Non-pigmented ciliary epithelial cell (primary cell): ENCODE measurements around the gene DGKG.

Source experiments
- DNase-seq: peaks from one replicate; pipeline ENCODE4 v3.0.0-alpha.2; 2010; ENCODE audit warnings: low read depth

The DGKG gene

DNA sequence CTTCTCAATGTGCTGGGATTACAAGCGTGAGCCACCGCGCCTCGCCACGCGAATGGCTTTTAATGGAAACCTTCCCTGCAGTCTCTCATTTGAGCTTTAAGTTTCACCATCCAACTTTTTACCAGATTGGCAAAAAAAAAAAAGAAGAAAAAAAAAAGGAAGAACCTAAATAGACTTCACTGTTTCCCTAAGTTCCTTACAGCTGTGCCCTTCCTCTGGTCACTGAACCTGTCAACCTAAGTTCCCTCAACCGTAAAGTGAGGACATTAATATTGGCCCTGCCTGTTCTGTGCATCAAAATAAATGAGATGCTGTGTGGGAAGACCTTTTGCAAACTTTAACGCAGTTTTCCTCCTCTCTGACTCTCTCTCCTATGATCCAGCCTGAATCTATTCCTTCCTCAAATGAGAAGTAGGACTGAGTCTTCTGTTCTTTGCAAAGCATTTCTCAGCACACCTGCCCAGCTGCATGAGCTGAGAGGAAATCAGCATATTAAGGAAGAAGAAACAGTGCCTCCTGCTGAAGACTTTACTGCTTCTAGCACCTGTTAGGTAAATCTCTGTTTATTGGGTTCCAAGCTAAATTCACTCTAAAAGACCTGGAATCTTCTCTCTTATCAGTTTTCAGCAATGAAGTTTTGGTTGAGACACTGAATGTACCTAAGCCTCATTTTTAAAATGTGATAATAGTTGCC, 153.6 kb downstream of the DGKG start:
- DNase-seq = no peak

DNA sequence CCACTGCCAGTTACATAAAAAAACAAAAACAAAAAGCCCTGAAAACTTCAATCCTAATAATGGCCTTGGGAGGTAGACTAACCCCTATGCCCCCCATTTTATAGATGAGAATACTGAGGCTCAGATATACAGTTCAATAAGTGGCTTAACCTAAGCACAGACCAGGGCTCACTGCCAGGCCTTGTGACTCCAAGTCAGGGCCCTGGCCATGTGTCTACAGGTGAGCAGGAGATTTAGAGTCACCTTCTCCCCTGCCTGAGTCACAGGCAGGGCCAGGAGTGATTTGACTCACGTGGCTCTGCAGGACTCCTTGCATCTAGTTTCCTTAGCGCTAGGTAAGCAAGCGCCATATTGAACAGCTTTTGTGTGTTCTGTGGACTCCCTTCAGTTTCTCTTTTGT, 154.5 kb downstream of the DGKG start:
- DNase-seq = no peak

DNA sequence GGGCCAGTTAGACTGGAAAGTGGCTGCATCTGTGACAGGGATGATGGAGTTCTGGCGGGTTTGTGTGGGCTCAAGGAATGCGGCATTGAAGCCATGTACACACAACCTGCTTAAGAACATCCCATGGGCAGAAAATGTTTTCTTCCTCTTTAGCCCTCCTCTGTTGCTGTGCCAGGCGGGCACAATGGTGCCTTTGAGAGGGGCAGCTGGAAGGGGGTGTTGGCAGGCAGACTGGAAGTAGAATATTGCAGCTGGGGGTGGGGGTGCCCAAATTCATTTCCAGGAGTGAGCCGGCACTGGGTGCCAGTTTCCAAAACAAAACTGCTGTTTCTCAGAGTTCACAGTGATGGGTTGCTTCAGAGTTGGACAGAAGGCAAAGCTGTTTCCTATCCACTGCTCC, 161.3 kb downstream of the DGKG start:
- no peak for DNase-seq

- no peak for DNase-seq
Measured at GRCh38 chr3:186198442-186198841, 163.6 kb downstream of the DGKG start.

GRCh38 chr3:186194451-186194811, 167.6 kb downstream of the DGKG start:
- DNase-seq = no peak

DNA sequence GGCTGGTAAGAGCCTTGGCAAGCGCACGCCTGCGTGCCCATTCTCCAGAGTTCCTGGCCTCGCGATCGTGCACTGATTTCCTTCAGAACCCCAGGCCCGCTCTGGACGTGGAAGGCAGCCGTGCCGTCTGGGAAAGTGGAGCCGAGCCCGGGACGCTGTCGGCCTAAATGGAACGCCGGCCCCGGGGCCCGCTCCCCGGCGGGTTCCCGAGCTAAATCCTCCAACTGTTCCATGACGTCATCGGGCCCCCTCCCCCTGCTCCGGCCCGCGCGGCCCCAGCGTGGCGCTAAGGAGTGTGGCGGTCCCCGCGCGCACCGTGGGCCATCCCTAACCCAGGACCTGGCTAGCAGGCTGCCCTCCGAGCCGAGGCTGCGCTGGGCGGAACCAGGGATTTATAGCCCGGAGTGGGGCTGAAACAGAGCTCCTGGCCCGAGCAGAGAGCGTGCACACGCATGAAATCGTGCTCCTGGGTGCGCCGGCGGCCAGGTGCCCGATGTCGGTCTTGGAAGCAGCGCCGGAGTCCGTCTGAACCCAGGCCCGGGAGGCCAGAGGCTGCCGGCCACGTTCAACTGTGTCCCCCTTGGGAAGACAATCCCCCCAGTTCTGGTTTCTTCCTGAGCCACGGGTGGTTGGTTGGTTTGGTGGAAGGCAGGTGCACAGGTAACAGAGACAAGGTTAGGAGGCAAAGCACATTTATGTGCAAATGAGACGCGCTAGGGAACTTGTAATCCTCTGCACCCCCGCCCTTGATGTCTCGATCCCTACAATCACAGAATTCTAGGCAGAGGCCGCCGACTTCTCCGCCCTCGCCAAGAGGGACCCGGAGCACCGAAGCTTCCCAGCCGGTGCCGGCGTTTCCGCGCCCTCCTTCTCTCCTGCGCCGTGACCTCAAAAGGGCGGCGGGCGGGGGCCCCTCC, 168.2 kb downstream of the DGKG start:
- DNase-seq = no peak

- DNase-seq = no peak
Measured at GRCh38 chr3:186192823-186193222, 169.2 kb downstream of the DGKG start.

DNA sequence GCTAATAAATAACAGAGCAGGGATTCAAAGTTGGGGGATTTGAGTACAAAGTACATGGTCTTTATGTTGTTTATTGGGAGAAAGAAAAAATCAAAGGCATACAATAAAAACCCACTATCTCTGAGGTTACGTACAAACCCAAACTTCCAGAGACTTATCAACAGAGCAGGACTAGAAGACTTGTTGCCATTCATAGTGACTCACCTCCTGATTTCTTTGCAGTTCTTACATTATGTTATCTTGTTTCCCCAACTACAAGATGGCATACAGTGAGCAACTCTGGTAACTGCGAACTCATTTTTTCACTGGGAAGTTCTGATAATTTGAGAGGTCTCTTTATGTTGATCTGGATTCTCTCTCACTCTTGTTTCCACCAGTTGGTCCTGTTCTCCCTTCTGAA, 172.5 kb downstream of the DGKG start:
- DNase-seq = no peak

DNA sequence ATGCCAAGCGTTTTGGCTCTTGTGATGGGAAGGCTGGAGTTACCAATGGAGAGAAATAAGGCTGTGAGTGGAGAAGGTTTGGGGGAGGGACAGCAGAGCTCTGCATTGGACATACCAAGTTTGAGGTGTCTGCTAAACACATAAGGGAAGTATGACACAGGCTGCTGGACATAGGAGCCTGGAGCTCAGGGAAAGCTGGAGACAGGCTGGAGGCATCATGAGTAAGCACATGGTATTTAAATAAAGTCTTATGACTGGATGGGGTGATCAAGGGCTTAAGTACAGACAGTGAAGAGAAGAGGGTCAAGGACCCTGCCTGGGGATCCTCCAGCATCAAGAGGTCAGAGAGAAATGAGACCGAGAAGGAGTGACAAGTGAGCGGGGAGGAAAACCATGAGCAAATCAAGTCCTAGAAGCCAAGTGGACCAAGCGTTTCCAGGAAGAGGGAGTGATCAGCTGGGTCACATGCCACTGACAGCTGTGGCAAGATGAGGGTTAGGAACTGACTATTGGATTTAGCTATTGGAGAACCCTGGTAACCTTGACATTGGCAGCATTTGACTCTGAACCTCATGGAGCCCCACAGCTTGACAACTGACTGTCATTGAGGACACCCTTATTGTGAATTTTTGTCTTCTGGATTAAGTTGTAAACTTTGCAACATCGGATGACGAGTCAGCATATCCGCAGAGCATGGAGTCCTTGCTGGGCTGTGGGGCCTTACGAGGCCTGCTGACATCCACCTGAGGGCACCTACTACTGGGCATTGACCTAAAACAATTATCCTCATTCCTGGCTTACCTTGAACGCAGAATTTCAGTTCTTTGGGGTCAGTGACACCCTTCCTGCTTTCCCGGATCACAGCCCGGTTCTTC, 174.4 kb downstream of the DGKG start:
- no peak for DNase-seq

- DNase-seq = no peak
Measured at GRCh38 chr3:186185194-186185787, 176.7 kb downstream of the DGKG start.

GRCh38 chr3:186184021-186184420, 178.0 kb downstream of the DGKG start:
- DNase-seq = no peak

GRCh38 chr3:186182850-186183249, 179.2 kb downstream of the DGKG start:
- no peak for DNase-seq

DNA sequence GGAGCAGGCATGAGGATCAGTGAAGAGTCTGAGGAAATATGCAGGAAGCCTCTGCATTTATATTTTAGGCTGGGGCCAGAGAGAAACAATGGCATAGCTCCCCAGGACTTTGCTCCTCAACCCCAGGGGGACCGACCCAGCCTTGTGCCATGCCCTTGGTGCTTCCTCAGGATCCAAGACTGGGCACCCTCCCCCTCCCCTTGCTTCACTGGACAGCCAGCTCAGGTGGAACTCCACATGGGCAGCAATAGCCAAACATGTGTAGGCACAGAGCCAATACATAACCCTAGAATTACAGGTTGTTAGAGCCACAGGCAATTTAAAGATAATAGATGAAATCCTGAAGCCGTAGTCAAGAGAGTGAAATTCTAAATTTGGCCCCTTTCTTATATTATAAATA, 180.1 kb downstream of the DGKG start:
- DNase-seq = no peak

GRCh38 chr3:186180891-186181481, 181.0 kb downstream of the DGKG start:
- no peak for DNase-seq

DNA sequence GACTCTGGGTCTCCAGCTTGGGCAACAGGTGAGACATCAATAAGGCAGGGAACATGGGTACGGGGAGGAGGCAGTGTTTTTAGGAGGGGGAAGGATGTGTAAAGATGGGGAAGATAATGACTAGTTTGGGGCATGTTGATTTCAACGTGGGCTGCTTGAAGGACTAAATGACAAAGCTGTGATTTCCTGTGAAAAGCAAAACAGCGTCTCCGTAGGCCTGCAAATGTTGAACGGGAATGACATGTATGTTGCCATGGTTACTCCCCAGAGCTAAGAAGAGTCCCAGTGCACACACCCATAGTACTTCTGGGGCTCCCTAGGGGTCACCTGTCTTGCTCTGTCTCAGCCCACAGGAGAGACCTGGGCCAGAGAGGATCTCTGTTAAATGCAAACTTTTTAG, 181.9 kb downstream of the DGKG start:
- DNase-seq = no peak

- DNase-seq = no peak
Measured at GRCh38 chr3:186178412-186178811, 183.6 kb downstream of the DGKG start.

DNA sequence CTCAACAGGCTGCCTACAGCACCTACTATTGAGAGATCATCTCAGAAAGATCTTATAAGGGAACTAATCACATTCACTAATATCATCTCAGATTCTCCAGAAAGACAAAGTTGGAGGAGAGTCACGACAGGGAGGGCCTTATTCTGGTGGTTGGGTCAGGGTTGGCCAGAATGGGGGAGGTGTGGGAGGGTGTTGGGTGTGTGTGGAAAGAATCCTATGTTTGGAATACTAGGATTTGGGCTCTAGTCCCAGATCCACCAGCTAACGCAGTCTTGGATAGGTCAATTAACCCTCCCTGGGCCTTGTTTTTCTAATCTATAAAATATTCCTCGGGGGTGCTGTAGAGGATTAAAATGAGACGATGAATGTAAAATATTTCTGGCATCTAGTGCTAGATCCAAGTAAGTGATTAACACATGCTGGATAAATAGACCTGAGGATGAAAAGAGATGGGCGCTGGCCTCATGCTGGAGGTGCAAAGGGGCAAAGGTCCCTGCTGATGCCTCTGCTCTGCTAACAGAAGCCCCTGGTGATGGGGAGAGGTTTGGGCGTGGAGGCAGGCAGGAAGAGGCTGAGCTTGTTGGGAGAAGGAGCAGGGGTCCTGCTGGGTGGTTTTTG, 185.6 kb downstream of the DGKG start:
- no peak for DNase-seq

DNA sequence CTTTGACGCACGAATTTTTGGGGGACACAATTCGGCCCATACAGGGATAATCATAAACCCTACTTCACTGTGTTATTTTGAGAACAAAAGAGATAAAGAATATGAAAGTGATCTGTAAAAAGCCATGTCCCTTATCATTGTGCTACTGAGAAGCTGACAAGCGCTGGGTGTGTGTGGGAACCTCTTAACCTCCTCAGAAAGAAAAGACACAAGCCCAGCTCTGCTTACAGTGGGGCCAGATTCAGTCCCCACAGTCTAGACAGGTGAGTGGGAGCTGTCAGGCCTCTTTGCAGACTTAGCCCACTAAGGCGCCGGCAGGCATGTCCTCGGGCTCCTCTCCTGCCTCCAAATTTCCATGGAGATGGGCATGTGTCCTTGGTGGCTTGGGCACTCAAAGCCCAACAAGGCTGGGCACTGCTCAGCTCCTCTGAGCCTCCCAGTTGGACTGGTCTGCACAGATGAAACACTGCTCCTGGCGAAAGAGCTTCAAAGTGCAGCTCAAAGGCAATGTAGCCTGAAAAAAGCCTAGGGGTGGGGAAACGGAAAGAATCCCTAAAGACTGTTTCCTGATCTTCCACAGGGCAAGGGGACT, 188.7 kb downstream of the DGKG start:
- DNase-seq = no peak

GRCh38 chr3:186172353-186172752, 189.7 kb downstream of the DGKG start:
- DNase-seq = no peak

GRCh38 chr3:186171521-186171920, 190.5 kb downstream of the DGKG start:
- DNase-seq = no peak

GRCh38 chr3:186170516-186170915, 191.5 kb downstream of the DGKG start:
- DNase-seq = no peak
